Measurements from ENCODE around the gene IPCEF1.

The IPCEF1 gene

DNA sequence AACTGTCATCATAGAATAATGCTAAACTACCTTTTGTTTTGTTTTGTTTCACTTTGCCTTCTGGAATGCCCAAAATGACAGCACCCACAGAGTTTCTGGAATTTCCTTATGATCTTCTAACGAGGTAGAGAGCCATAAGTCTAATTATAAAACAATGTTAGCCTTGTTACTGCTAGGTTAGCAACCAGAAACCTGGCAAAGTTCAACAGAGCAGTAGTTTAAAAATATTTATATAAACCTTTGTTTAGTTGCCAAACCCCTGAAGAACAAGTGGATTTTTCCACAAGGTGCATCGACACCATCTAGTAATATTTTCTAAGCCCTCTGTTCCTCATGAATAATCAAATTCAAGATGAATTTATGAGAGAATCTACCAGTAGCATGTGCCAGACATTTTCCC is 27.6 kb upstream of the IPCEF1 start:
- Mint-ChIP-seq H3K36me3 (ENCODE audit: low read depth) (no peaks in the 10 kb centered on the region), H3K4me1 (ENCODE audit: low read depth) (peaks cover 7% of the 10 kb centered on the region), H3K4me3 (no peak overlapping the region), H3K27me3 (peaks cover 3% of the 10 kb centered on the region), H3K9me3 (peaks cover 10% of the 10 kb centered on the region), H3K27ac (no peak overlapping the region)
- intact Hi-C loops (cut with micrococcal nuclease): no loop called here

DNA sequence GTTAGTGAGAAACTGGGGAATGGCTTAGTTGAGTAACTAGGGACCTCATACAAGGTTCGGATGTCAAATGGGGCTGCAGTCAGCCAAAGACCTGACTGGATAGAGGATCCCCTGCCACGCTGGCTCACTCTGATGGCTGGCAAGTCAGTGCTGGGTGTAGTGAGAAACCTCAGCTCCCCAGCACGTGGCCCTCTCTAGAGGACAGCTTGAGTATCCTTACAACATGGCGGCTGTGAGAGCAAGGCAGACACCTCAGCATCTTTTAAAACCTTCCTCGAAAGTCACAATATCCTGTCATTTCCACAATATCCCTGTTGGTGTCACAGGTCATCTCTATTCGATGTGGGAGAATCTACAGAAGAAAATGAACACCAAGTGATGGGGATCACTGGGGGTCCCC is 26.7 kb upstream of the IPCEF1 start:
- H3K9me3 Mint-ChIP-seq: peaks cover 10% of the 10 kb centered on the region

DNA sequence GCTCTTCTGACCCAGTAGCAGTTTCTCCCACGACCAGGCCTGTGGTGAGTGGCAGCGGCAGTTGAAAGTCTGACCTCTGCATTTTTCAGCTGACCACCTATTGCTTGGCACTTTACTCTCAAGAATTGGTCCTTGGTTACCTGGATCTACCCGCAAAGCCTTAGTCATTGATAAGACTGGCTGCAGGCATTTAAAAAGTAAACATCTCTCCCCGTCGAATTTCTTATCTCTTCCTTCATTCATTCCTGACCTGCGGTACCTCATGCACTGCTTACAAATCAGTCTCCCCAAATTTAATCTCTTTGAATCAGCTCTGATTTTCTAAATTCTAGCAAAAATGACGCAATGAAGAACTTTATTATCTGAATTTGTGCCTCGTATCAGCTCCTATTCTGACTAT is 26.1 kb upstream of the IPCEF1 start:
- Mint-ChIP-seq H3K27me3 (peaks cover 3% of the 10 kb centered on the region), H3K9me3 (peaks cover 10% of the 10 kb centered on the region), H3K27ac (peak overlapping the region; percentile 20), H3K4me3 (no peak overlapping the region), H3K36me3 (ENCODE audit: low read depth) (no peaks in the 10 kb centered on the region), H3K4me1 (ENCODE audit: low read depth) (peaks cover 12% of the 10 kb centered on the region)
- intact Hi-C loops (cut with micrococcal nuclease): no loop called here

More for the DNA sequence above, 26.7 kb upstream of the IPCEF1 start:
- H3K36me3 Mint-ChIP-seq (ENCODE audit: low read depth): no peaks in the 10 kb centered on the region
- H3K4me3 Mint-ChIP-seq: no peak overlapping the region
- peaks cover 7% of the 10 kb centered on the region for H3K4me1 Mint-ChIP-seq (ENCODE audit: low read depth)
- intact Hi-C loops (cut with micrococcal nuclease): no loop called here
- H3K27me3 Mint-ChIP-seq: peaks cover 3% of the 10 kb centered on the region
- peak overlapping the region; percentile 20 for H3K27ac Mint-ChIP-seq

DNA sequence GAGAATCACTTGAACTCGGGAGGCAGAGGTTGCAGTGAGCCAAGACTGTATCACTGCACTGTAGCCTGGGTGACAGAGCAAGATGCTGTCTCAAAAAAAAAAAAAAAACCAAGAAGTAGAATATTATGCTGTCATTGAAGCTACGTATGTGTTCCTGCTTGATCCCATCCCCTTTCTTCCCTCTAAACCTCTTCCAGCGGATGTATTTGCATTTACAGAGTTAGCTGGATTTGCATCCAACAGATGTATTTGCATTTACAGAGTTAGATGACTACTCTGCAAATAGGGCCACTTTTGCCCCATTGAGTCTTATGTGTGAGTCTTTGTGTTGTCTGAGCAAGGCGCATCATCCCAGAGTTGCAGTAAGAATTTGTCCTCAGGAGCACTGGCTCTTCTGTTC is 24.9 kb upstream of the IPCEF1 start:
- peaks cover 10% of the 10 kb centered on the region for H3K9me3 Mint-ChIP-seq
- H3K27me3 Mint-ChIP-seq: peaks cover 3% of the 10 kb centered on the region
- peaks cover 14% of the 10 kb centered on the region for H3K4me1 Mint-ChIP-seq (ENCODE audit: low read depth)
- H3K4me3 Mint-ChIP-seq: no peak overlapping the region
- no peaks in the 10 kb centered on the region for H3K36me3 Mint-ChIP-seq (ENCODE audit: low read depth)
- H3K27ac Mint-ChIP-seq: peak overlapping the region; percentile 79
- intact Hi-C loops (cut with micrococcal nuclease): no loop called here

DNA sequence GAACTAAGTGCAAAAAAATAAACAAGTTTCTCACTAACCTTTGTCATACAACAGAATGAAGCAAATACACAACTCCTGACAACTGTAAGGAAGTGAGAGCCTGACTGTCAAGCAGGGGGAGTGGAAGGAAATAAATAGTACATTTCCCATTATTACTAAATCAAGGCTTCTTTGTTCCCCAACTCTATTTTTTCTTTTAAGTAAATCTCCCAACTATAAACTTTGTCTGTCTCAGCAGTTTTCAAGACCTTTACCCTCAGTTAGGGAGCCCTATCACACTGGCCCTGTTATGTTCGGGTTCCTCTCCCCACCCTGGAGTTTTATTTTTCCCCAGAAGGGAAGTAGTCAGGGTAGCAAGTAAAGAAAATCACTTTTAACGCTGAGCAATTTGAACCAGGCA is 24.1 kb upstream of the IPCEF1 start:
- H3K27ac Mint-ChIP-seq: peak overlapping the region; percentile 79
- H3K27me3 Mint-ChIP-seq: peaks cover 3% of the 10 kb centered on the region
- peak overlapping the region; percentile 46 for H3K4me3 Mint-ChIP-seq
- H3K9me3 Mint-ChIP-seq: peaks cover 10% of the 10 kb centered on the region
- H3K36me3 Mint-ChIP-seq (ENCODE audit: low read depth): no peaks in the 10 kb centered on the region
- peaks cover 14% of the 10 kb centered on the region for H3K4me1 Mint-ChIP-seq (ENCODE audit: low read depth)
- intact Hi-C loops (cut with micrococcal nuclease): no loop called here

DNA sequence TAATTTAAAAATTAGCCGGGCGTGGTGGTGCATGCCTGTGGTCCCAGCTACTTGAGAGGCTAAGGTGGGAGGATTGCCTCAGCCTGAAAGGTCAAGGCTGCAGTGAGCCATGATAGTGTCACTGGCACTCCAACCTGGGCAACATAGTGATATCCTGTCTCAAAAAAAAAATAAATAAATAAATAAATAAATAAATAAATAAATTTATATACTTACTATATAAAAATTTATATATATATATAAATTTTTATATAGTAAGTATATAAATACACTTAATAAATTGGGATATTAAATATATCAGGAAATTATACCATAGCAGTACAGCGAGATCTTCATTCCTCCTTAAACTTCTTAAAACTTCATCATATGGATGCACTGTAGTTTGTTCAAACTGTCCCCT is 23.0 kb upstream of the IPCEF1 start:
- H3K27me3 Mint-ChIP-seq: no peaks in the 10 kb centered on the region
- no peak overlapping the region for H3K4me3 Mint-ChIP-seq
- peaks cover 10% of the 10 kb centered on the region for H3K9me3 Mint-ChIP-seq
- no peaks in the 10 kb centered on the region for H3K36me3 Mint-ChIP-seq (ENCODE audit: low read depth)
- H3K4me1 Mint-ChIP-seq (ENCODE audit: low read depth): peaks cover 16% of the 10 kb centered on the region
- H3K27ac Mint-ChIP-seq: no peak overlapping the region
- intact Hi-C loops (cut with micrococcal nuclease): no loop called here

DNA sequence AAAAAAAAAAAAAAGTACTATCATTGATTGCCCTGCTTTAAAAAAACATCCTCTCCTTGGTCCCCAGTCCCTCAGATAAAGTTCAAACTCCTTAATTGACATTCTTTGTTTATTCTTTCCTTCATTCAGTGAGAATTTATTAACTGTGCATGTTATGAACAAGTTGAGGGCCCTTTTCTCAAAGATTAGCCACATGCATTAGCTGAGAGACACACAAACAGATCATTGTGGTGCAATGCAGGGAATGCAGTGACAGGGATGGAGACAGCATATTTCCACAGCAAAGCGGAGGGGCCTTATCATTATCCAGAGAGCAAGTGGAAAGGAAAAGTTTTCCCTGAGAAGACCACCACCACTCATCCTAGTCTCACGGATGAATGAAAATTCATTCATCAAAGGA is 21.9 kb upstream of the IPCEF1 start:
- Mint-ChIP-seq H3K36me3 (ENCODE audit: low read depth) (no peaks in the 10 kb centered on the region), H3K27ac (no peak overlapping the region), H3K4me3 (no peak overlapping the region), H3K9me3 (peaks cover 10% of the 10 kb centered on the region), H3K27me3 (no peaks in the 10 kb centered on the region), H3K4me1 (ENCODE audit: low read depth) (peaks cover 24% of the 10 kb centered on the region)
- intact Hi-C loops (cut with micrococcal nuclease): no loop called here

DNA sequence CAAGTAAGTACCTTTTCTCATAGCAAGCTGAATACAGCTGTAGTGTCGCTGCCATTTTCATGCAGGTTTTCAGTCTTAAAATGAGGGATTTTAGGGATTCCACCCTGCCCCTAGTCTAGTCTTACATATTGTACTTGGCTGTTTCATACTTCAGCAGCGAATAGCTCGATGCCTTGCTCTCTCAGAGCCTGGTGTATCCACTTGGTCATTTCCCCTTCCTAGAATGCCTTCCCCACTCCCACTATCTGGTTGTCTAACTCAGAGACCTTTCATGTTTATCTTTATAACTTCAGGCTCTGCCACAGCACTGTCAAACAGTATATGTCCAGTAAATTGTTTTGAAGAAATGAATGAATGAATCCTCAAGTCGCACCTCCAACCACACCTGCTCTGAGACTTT is 21.1 kb upstream of the IPCEF1 start:
- Mint-ChIP-seq H3K4me3 (no peak overlapping the region), H3K9me3 (peaks cover 3% of the 10 kb centered on the region), H3K4me1 (ENCODE audit: low read depth) (peaks cover 24% of the 10 kb centered on the region), H3K36me3 (ENCODE audit: low read depth) (no peaks in the 10 kb centered on the region), H3K27me3 (no peaks in the 10 kb centered on the region), H3K27ac (no peak overlapping the region)
- intact Hi-C loops (cut with micrococcal nuclease): no loop called here

DNA sequence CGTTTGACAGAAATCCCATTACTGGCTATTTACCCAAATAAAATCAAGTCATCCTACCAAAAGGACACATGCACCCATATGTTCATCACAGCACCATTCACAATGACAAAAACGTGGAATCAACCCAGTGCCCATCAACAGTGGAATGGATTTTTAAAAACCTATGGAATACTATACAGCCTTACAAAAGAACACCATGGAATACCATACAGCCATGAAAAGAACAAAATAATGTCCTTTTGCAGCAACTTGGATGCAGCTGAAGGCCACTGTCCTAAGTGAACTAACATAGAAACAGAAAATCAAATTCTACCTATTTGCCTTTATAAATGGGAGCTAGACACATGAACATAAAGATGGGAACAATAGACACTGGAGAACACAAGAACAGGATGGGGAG is 17.4 kb upstream of the IPCEF1 start:
- intact Hi-C loops (cut with micrococcal nuclease): no loop called here
- H3K9me3 Mint-ChIP-seq: no peaks in the 10 kb centered on the region
- no peaks in the 10 kb centered on the region for H3K27me3 Mint-ChIP-seq
- H3K36me3 Mint-ChIP-seq (ENCODE audit: low read depth): no peaks in the 10 kb centered on the region
- H3K4me3 Mint-ChIP-seq: no peak overlapping the region
- H3K27ac Mint-ChIP-seq: no peak overlapping the region
- H3K4me1 Mint-ChIP-seq (ENCODE audit: low read depth): peaks cover 37% of the 10 kb centered on the region

DNA sequence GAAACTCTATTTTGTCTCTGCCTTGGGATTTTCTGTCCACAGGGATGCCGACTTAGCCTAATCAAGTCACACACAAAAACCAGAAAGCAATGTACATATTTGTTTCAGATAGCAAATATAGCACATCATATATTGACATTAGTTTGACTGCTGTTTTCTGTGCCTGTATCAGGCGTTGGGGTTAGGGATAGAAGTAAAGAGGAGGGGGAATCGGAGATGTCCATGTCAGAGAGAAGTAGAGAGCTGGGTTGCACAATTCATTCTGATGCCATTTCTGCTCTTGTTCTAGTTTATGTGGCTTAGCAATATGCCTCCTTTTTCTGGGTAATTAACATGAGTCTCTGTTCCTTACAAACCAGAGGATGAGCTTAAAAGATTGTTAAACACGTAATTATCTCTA is 14.7 kb upstream of the IPCEF1 start:
- Mint-ChIP-seq H3K4me3 (no peak overlapping the region), H3K27ac (peak overlapping the region; percentile 76), H3K9me3 (no peaks in the 10 kb centered on the region), H3K27me3 (no peaks in the 10 kb centered on the region), H3K4me1 (ENCODE audit: low read depth) (peaks cover 49% of the 10 kb centered on the region), H3K36me3 (ENCODE audit: low read depth) (no peaks in the 10 kb centered on the region)
- intact Hi-C loops (cut with micrococcal nuclease): loop anchor here (2.0 kb wide), 1 partner anchor 216 kb away; no protein-coding TSS in a partner anchor

DNA sequence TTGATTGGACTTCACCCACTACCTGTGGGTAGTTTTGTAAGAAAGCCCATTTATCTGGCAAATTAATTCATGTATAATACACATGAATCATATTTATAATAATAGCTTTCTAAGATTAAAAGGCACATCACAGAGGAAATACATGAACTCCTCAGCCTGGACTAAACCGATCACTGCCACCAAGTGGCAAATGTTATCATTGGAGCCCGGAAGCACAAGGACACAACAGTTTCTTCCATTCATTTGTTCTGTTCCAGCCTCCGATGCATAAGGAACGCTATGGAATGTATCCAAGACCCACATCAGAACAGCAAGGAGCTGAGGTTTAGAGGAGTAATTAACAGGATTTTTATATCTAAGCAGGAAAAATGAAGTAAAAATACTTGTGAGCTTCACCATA is 13.9 kb upstream of the IPCEF1 start:
- no peaks in the 10 kb centered on the region for H3K36me3 Mint-ChIP-seq (ENCODE audit: low read depth)
- intact Hi-C loops (cut with micrococcal nuclease): loop anchor here (2.0 kb wide), 1 partner anchor 216 kb away; no protein-coding TSS in a partner anchor
- H3K4me1 Mint-ChIP-seq (ENCODE audit: low read depth): peaks cover 53% of the 10 kb centered on the region
- no peaks in the 10 kb centered on the region for H3K27me3 Mint-ChIP-seq
- no peaks in the 10 kb centered on the region for H3K9me3 Mint-ChIP-seq
- peak overlapping the region; percentile 46 for H3K4me3 Mint-ChIP-seq
- peak overlapping the region; percentile 76 for H3K27ac Mint-ChIP-seq

DNA sequence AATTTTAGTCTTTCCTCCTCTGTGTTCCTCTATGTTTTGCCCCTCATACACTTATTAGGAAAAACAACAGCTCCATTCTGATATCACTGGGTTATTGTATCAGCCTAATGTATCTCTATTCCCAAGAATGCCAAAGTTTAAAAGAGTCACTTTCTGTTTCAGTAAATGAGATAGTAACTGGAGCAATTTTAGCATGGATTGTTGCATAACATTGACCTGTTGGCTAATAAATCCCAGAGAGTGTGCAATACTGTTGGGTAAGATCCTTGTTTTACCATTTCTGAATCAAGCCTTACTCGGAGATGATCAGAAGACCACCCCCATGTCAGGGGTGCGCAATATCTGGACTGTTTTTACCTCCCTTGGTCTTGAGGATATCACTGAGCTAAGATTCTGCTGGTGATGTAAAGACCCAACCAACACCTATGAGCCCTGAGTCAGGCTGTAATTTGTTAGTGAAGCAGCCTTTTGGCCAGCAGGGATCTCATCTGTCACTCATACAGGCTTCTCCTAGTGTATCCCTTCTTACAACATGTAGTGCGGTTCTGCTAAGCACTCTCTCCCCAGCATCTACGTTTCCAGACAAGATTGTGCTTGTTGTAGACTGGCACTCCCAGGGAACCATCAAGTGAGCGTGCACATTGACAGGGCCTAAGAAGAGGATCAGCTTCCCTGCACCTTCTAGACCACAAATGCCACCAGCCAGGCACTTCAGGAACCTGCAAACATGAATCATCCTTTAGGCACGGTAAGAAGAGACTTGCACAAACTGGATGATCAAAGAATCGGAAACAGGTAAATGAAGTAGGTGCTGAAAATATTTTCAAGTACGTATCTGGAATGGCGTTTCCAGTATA is 11.5 kb upstream of the IPCEF1 start:
- no peaks in the 10 kb centered on the region for H3K27me3 Mint-ChIP-seq
- H3K27ac Mint-ChIP-seq: no peak overlapping the region
- intact Hi-C loops (cut with micrococcal nuclease): loop anchor here (5.0 kb wide), 1 partner anchor 91 kb away; no protein-coding TSS in a partner anchor
- H3K36me3 Mint-ChIP-seq (ENCODE audit: low read depth): no peaks in the 10 kb centered on the region
- H3K4me1 Mint-ChIP-seq (ENCODE audit: low read depth): peaks cover 44% of the 10 kb centered on the region
- H3K9me3 Mint-ChIP-seq: no peaks in the 10 kb centered on the region
- no peak overlapping the region for H3K4me3 Mint-ChIP-seq

DNA sequence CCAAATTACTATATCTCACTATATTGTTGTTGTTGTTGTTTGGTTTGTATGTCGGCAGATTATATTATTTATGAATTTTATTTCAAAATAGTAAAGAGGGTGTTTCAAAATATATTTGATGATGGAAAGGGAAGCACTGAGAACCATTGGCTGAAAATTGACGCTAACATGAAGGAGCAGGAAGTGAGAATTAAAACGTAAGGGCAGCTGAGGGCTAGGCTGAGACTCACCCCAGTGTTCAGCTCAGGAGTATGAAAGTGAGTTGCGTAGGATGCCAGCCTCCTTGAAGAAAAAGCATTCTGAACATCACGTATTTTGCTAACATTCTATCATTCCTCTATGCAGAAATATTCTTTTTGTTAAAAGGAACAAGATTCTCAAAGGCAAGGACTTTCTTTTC is 10.7 kb upstream of the IPCEF1 start:
- Mint-ChIP-seq H3K4me1 (ENCODE audit: low read depth) (peaks cover 44% of the 10 kb centered on the region), H3K36me3 (ENCODE audit: low read depth) (no peaks in the 10 kb centered on the region), H3K4me3 (no peak overlapping the region), H3K9me3 (no peaks in the 10 kb centered on the region), H3K27me3 (no peaks in the 10 kb centered on the region), H3K27ac (no peak overlapping the region)
- intact Hi-C loops (cut with micrococcal nuclease): loop anchor here (5.0 kb wide), 1 partner anchor 90 kb away; no protein-coding TSS in a partner anchor

DNA sequence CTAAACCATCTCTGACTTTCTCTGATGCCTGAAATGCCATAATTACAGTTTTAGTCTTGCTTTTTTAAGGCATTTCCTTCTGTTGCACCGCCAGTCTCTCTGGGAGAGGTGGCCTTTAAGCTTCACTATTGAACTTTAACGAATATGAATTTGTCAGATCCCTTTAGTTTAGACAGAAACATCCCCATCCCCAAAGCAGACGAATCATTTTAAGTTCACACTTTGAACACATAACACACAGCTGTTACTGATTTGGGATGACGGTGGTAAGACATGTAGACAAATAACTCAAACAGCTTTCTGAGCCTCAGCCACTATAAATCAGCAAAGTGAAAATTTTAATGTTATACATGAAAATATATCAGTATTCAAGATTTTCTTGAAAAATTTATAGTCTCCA is 7.2 kb upstream of the IPCEF1 start:
- H3K36me3 Mint-ChIP-seq (ENCODE audit: low read depth): no peaks in the 10 kb centered on the region
- intact Hi-C loops (cut with micrococcal nuclease): no loop called here
- H3K27me3 Mint-ChIP-seq: no peaks in the 10 kb centered on the region
- H3K4me3 Mint-ChIP-seq: no peak overlapping the region
- H3K9me3 Mint-ChIP-seq: no peaks in the 10 kb centered on the region
- peaks cover 42% of the 10 kb centered on the region for H3K4me1 Mint-ChIP-seq (ENCODE audit: low read depth)
- peak overlapping the region; percentile 35 for H3K27ac Mint-ChIP-seq

DNA sequence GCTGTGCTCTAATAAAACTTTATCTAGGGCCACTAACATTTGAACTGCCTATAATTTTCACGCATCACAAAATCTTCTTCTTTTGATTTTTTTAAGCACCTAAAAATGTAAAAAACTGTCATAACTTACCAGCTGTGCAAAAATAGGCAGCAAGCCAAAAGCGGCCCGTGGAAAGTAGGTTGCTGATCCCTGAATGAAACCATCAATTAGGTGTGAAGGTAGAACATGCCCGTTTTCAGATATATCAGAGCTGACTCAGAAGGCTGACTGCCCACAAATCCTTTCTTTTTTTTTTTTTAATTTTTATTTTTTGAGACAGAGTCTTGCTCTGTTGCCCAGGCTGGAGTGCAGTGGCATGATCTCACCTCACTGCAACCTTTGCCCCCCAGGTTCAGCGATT is 4.9 kb upstream of the IPCEF1 start:
- Mint-ChIP-seq H3K4me3 (no peak overlapping the region), H3K4me1 (ENCODE audit: low read depth) (peaks cover 33% of the 10 kb centered on the region), H3K27ac (peak overlapping the region; percentile 20), H3K9me3 (no peaks in the 10 kb centered on the region), H3K27me3 (no peaks in the 10 kb centered on the region), H3K36me3 (ENCODE audit: low read depth) (no peaks in the 10 kb centered on the region)
- intact Hi-C loops (cut with micrococcal nuclease): no loop called here

Data from dendritic cell treated with granulocyte-macrophage colony-stimulating factor and Interleukin-4, amounts not matched to agents 40 ng/mL and 50 ng/mL, for 4 days (primary cell).